Ramos (cell line): ENCODE measurements around the gene TBC1D9.

Experiments used
- in situ Hi-C: fragments of 300-500 bp; cut with MboI; formaldehyde crosslinking; loops from one replicate; pipeline ENCODE4 v1.14.3; 2022; ENCODE audit warnings: low sequenced_read_pairs; ENCODE audit not compliant: unreplicated experiment

Gene TBC1D9

GRCh38 chr4:140633124-140633523, 123.1 kb downstream of the TBC1D9 start:
- in situ Hi-C loops = loop anchor here (10.0 kb wide), 1 partner anchor 268 kb away; no protein-coding TSS in a partner anchor

DNA sequence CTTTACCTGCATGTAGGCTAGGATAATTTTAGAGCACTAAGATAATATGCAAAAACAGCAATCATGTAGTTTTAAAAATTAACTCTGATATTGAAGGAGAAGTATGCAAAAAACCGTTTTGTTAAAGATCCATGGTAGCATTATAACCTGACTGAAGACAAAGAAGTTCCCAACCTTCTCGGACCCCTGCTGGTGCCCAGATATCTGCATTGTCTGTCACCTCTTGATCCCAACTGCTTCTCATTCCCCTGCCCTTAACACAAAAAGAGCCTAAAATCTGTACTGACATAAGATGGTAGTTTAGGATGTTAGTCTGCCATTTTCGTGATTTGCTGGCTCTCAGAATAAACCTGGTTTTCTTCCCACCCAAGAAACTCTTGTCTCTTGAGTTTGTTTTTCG, 125.9 kb downstream of the TBC1D9 start:
- in situ Hi-C loops = loop anchor here (10.0 kb wide), 1 partner anchor 265 kb away; no protein-coding TSS in a partner anchor

DNA sequence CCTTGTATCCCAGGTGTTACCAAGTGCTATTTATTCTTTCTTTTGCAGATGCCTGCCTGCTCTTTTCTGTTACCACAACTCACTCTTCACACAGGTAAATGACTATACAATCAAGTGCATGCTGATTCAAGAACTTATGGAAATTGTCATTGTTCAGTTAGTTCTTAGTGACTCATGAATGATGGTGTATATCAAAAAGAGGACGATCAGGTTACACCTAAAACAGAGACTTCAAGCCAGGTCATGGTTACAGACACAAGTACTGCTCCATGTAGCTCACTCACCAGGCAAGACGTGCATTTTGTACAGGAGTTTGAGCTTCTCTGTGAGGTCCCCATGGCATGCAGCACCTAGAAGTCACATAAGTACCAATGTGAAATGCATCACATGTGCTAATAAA, 128.2 kb downstream of the TBC1D9 start:
- in situ Hi-C loops = no loop called here

GRCh38 chr4:140626661-140627376, 129.4 kb downstream of the TBC1D9 start:
- in situ Hi-C loops = no loop called here

DNA sequence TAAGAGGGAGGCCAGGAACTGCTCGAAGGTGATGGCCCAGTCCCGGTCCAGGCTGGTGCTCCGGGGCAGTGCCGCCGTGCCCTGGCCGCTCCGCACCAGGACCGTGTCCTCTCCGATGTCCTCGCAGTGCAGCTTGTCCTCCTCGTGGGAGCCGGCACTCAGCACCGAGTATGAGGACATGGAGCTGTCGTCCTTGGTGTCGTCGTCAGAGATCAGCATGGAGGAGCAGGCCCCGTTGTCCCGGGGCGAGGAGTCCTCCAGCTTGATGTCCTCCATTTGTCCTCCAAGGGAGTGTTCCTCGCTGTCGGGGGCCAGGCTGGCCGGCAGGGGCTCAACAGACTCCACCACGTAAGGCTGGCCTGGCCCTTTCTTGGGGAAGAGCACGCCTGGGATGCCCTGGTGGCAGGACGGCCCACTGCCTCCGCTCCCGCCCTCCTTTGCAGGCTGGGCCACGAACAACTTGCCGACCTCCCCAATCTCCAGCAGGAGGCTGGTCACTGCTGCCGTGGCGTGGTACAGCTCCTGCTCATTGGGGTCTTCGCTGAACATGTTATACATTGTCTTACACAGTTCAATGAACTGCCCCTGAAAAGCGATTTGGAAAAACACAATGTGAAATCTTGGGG, 133.7 kb downstream of the TBC1D9 start:
- in situ Hi-C loops = no loop called here

DNA sequence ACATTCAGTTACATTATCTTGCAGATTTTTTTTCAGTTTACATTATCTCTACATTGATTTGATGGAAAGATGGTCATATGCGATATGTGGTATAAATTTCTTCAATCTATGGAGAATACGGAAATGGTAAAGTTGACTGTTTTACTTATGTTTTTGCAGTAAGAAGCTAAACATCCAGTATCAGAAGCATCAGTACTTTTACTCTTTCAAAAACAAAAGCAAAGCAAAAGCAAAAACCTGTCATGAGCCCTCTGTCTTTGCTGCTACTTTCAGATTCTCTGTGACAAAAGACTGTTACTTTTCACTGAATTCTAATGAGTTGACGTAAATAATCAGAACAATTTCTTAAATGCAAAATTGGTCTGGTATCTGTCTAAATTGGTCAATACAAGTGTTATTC, 135.0 kb downstream of the TBC1D9 start:
- in situ Hi-C loops = no loop called here

DNA sequence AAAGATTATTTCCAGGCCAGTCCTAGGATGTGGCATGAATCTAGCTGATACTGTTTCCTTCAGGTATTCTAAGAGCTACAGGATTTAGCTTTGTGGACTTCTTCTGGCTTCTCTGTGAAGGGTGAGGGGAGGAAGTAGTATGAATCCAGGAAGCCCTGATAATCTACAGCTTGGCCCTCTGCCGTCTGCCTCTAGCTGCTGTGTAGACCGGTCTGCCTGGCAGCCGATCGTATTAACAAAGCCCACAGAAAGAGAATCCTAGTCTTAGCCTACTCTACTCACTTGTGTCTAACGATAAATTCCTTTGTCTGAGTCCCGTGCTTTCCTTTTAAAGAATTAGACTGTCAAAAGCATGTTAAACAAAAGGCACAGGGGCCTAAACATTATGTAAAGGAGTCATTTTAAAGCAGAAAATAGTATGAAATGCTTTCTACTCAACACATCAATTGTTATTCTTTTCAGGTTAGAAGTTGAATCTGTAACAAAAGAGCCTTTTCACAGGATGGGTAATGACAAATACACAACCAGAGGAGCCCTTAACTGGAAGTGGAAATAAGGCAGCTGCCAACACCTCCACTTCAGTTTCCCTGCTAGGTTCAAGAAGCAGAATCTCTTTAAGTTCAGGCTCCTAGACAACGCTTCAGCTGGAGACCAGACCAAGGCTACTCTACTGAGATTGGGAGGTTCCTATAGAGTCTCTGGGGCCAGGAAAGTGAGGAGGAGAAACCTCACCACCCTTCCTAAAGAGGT, 138.5 kb downstream of the TBC1D9 start:
- in situ Hi-C loops = no loop called here

- in situ Hi-C loops = no loop called here
Measured at GRCh38 chr4:140615451-140615850, 140.7 kb downstream of the TBC1D9 start.

- in situ Hi-C loops = no loop called here
Measured at GRCh38 chr4:140612357-140612756, 143.8 kb downstream of the TBC1D9 start.

- in situ Hi-C loops = no loop called here
Measured at GRCh38 chr4:140611854-140612253, 144.3 kb downstream of the TBC1D9 start.

DNA sequence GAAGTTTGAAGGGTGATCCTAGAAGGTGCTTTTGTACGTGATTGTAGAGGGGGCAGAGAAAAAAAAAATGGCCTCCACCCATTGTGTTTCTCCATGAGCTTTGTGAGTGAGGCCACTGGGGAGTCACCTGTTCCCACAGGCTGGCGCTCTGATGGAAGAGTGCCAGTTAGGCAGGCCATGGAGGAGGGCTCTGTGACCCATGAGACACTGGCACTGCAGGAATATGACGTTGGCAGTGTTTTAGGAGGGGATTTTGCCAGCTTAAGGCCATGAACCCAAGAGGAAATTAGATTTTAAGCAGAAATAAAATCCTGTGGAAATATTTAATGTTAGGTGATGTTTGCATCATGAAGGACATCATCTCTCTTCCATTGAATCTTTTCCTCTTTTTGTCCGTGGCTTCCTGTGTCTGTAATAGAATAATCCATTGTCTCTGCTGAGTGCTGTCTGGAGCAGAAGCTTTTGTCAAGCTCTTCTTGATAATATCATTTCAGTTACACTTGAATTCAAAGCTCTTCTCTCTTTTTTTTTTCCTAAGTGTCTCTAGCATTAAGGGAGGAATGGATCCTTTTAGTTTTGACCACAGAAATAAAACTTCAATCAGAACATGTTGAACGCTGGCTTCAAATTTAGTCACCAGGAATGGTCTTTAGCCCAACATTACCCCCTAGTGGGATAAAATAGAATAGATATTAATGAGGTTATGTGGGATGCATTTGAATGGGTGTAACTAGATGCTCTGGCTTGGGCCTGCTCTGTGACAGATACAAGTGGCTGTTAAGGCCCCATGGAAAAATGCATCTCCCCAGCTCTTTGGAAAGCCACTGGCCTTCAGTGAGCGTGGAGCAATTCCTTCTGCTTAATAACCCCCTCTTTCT, 146.4 kb downstream of the TBC1D9 start:
- in situ Hi-C loops = no loop called here

DNA sequence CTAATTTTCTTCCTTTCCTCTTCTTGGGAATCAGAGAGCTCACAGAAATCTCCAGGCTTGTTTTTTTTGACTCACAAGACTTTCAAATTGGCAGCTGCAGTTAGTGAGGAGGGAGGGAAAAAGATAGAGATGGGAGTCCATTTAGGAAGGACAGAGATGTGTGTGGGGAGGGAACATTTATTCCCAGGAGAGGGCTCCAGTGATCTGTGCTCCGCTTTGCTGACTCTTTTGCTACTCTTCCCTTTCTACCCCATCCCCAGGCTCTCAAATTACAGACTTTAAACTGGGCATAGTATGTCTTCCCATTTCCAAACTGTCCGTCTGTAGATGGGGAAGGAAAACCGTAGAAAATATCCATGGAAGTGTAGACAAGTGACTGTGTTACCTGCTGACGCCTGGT, 148.3 kb downstream of the TBC1D9 start:
- in situ Hi-C loops = no loop called here

- in situ Hi-C loops = no loop called here
Measured at GRCh38 chr4:140604544-140604943, 151.6 kb downstream of the TBC1D9 start.

DNA sequence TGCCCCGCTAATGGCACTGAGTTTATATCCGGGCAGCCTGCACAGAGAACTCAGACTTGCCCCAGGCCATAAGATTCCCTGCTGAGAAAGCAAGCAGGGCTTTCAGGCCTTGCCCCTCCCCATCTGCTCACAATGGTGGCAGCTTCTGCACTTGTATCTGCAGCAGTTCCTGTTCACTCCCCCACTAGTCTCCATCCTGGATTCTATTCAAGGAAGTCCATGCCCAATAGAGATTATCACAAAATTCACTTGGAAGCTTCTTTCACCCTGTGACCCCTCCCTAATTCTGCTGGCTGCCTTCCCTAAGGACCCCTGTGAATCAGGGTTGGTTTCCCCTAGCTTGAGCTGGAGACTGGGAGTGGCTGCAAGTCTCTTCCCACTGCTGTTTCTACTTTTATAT, 152.9 kb downstream of the TBC1D9 start:
- in situ Hi-C loops = no loop called here

GRCh38 chr4:140602714-140603113, 153.5 kb downstream of the TBC1D9 start:
- in situ Hi-C loops = no loop called here

GRCh38 chr4:140600408-140600807, 155.8 kb downstream of the TBC1D9 start:
- in situ Hi-C loops = no loop called here

DNA sequence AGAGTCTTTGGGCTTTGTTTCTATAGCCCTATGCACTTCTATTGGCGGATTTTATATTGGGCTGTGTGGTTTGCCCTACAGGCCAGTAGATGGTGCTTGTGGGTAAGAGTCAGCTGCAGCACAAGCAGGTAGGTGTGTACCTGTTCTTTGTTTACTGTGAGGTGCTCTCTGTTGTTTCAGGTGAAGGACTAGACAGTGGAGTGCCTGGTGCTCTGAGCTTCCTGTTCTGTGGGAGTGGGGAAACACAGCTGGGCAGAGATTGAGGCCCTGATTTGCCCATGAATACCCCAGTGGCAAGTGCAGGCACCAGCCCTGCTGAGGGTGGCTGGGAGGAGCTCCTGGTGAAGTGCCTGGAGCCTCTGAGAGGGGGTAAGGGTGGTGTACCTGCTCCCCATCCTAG, 161.1 kb downstream of the TBC1D9 start:
- in situ Hi-C loops = no loop called here

GRCh38 chr4:140584439-140584838, 171.7 kb downstream of the TBC1D9 start:
- in situ Hi-C loops = no loop called here

DNA sequence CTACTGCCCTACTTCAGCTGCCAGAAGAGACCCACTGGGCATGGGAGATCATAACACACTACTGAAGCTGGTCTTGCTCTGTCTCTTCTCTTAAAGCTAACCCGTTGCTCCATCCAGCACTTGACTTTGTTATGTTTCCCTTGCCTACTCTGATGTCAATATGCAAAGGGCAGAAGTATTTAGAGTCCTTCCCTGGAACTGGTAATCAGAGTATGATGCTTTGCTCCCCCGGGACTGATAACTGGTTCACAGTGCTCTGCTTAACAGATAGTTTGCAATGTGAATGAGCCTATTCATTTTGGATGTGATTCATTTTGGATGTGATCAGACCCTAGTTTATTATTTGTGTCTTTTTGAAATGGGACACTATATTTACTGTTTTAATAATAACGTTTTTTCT, 175.1 kb downstream of the TBC1D9 start:
- in situ Hi-C loops = no loop called here

DNA sequence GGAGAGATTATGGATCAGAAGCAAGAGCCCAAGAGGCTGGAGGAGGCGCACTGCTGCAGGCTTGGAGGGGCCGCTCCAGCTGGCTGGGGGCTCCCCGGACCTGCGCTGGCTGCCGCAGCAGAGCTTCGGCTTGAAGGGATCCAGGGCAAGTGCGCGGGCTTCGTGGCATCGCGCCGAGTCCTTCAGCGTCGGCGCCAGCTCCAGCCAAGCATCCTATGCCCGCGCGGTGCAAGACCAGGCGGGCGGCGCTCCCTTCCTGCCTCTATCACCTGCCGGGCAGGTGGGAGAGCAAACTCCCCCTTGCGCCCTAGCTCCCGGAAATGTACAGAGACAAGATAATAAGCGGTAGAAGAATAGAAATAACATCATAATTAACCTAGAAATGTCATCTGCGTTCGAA, 176.9 kb downstream of the TBC1D9 start:
- in situ Hi-C loops = no loop called here
